Hematopoietic multipotent progenitor cell treated with erythropoietin and hydrocortisone succinate and interleukin-3 and kit ligand, for 6 days (in vitro differentiated cells): Measurements from ENCODE around the gene CERS4.
"Not testable (repeated sequence)": the region's sequence is repeated elsewhere in the genome, so short reads cannot be mapped to it uniquely, and the experiment has no call there.

Source experiments
- DNase-seq: peaks from one replicate; pipeline ENCODE4 v3.0.0-alpha.2; 2015

Gene CERS4

GRCh38 chr19:8244442-8244841 is 35.3 kb downstream of the CERS4 start:
- no peak for DNase-seq

- DNase-seq = no peak
These were observed 37.0 kb downstream of the CERS4 start for GRCh38 chr19:8245869-8246835.

- DNase-seq = not testable (repeated sequence)
These were observed 38.1 kb downstream of the CERS4 start for GRCh38 chr19:8247129-8247890.

GRCh38 chr19:8248348-8249328 is 39.5 kb downstream of the CERS4 start:
- no peak for DNase-seq

- DNase-seq = no peak
These were observed 41.4 kb downstream of the CERS4 start for GRCh38 chr19:8250596-8250995.

DNA sequence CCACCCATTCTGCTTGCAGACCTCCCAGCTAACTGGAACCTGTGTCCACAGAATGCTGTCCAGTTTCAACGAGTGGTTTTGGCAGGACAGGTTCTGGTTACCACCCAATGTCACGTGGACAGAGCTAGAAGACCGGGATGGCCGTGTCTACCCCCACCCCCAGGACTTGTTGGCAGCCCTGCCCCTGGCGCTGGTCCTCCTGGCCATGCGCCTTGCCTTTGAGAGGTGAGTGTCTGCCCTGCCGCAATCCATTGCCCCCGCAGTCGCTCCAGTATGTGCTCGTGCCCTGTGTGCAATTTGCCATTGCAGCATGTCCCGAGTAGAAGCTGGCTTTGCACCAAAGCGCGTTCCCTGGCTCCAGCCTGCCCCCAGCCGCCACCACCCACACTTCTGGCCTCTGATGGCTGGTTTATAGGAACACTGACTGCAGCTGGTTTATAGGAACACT is 41.9 kb downstream of the CERS4 start:
- no peak for DNase-seq

DNA sequence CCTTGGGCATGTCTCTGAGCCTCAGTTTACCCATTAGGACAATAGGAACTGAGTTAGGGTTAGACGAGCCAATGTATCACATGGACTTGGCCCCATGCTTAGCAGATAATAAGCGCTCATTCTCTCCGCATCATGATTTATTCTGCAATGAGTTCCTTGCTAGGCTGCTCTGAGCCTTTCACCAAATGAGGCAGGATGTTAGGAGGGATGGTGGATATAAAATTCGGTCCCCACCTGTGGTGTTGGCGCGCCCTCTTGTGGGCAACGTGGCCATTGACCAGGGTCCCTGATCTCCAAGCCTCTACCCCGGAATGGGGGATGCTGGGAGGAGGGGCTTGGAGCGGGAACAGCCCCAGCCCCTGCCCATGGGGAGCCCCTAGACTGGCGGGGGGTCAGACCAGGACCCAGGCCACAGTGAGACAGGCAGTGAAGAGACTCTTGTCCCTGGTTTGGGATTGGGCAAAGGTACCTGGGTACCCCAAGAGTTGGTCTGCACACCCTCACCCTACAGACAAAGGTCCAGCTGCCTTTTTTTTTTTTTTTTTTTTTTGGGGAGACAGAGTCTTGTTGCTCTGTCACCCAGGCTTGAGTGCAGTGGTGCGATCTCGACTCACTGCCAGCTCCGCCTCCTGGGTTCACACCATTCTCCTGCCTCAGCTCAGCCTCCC is 43.9 kb downstream of the CERS4 start:
- DNase-seq = peak; percentile 91

- DNase-seq = no peak
These were observed 44.5 kb downstream of the CERS4 start for GRCh38 chr19:8253678-8254077.

- no peak for DNase-seq
These were observed 45.3 kb downstream of the CERS4 start for GRCh38 chr19:8254286-8255001.

DNA sequence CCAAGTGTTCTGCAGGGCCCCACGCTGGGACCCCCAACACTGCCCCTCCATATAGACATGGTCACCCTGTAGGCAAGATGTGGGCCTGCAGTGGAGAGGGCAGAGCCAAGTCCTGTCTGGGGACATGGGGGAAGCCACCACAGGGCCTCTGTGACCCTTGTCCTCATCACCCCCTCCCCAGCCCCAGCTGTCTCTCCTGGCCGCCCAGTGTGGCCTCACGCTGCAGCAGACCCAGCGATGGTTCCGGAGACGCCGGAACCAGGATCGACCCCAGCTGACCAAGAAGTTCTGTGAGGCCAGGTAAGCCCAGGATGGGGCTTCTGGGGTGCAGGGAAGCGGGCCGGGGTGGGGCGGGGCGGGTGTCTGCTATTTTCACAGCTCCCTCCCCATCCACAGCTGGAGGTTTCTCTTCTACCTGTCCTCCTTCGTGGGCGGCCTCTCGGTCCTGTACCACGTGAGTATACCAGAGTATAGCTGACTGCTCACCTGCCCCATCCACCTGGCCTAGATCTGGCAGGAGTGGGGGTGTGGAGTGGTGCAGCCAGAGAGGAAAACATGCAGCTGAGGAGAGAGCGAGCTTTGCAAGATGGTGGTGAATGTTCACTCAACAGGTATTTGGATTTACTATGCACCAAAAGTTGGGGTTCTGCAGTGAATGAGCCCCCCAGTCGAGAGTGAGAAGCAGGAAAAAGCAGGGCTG is 46.4 kb downstream of the CERS4 start:
- no peak for DNase-seq

GRCh38 chr19:8256276-8257051 is 47.3 kb downstream of the CERS4 start:
- DNase-seq = no peak

GRCh38 chr19:8257052-8257443 is 47.9 kb downstream of the CERS4 start:
- DNase-seq = peak; percentile 71

GRCh38 chr19:8259142-8259921 is 50.2 kb downstream of the CERS4 start:
- DNase-seq = no peak

DNA sequence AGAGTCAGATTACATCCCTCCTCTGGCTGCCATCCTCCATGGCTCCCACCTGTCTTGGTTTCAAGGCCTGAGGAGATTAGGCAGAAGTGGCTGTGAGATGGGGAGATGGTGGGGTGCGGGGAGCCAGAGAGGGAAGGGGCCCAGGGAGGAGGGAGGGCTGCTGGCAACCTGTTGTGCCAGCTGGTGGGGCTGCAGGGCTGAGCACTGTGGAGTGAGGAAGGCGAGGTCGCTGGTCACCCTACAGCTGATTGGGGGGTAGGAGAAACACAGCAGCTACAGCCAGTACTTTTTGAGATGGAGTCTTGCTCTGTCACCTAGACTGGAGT is 50.7 kb downstream of the CERS4 start:
- no peak for DNase-seq

DNA sequence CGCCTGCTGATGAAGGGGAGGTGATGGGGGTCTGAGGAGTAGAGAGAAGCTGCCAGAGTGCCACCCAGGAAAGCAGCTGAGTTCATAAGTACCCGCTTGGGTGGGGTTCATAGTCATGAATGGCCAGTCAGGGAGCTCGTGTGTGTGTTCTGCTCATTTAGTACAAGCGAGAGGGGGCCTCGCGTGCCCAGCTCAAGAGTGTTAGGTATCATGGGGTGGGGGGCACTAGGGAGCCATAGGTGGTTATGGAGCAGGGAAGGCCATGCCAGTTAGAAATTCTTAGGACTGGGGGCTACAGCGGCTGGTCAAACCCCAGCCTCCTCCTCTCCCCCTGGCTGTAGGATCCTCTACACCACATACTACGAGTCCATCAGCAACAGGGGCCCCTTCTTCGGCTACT is 52.2 kb downstream of the CERS4 start:
- DNase-seq = no peak

DNA sequence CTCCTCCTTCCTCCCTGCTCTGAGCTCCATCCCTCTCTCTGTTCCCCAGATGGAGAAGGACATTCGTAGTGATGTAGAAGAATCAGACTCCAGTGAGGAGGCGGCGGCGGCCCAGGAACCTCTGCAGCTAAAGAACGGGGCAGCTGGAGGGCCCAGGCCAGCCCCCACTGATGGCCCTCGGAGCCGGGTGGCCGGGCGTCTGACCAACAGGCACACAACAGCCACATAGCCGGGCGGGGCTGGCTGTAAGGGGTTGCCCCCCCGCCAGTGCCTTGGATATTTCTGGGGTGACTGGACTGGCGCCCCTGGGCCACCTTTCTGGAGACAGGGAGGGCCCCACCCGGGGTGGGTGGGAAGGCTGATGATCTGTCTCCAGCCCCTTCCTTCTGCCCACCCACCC is 52.7 kb downstream of the CERS4 start:
- DNase-seq = no peak

- no peak for DNase-seq
These were observed 53.3 kb downstream of the CERS4 start for GRCh38 chr19:8262431-8262830.

DNA sequence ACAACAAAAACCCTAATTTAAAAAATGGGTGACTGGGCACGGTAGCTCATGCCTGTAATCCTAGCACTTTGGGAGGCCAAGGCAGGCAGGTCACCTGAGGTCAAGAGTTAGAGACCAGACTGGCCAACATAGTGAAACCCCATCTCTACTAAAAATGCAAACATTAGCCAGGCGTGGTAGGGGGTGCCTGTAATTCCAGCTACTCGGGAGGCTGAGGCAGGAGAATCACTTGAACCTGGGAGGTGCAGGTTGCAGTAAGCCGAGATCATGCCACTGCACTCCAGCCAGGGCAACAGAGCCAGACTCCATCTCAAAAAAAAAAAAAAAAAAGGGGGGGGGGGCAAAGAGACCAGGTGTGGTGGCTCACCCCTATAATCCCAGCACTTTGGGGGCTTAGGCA is 55.1 kb downstream of the CERS4 start:
- DNase-seq = not testable (repeated sequence)

- no peak for DNase-seq
These were observed 56.7 kb downstream of the CERS4 start for GRCh38 chr19:8265872-8266271.
